Measurements from ENCODE around the gene SMPD3.

The SMPD3 gene

DNA sequence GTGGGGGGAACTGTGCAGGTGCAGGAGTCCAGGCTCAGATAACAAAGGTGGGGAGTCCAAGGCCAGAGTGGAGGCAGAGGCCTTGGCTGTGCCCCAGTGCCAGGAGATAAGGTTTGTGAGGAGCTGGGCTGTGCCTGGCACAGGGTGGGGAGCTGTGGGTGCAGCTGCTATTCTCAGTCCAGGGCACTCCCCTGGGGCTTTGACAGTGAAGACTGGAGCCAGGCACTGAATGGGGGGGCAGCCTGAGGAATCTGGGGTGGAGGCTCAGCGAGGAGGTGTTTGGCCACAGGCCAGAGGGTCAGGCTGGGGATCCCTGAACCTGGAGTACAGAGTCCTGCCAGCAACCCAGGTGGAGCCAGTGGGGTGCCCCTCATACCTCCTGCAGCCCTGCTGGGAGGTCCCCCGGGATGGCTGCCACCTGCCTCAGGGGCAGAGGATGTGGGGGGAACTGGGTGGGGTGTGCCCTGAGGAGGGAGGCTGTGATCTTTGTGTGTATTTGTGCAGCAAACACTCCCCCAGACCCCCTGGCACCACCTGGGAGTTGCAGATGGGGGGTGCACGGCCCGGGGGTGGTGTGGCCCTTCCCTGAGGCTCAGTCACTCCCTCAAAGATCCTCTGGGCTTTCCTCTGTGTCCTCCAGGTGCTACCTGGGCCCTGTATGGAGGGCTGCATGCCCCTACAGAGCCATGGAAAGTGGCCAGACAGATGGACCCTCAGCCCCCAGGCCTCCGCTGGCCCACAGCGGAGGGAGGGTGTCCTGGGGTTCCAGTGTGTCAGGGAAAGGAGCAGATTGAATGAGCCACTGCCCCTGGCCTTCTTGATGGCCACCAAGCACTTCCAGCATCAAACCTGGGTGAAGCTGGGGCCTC lies 44.5 kb upstream of the SMPD3 start:
- Histone ChIP-seq H4K20me1 (ENCODE audit: insufficient read depth, low read length, poor library complexity, severe bottlenecking) (no peaks in the 10 kb centered on the region), H2AFZ (ENCODE audit: low read length) (no peak overlapping the region), H3K79me2 (ENCODE audit: insufficient read depth, low read length) (no peaks in the 10 kb centered on the region), H3F3A (ENCODE audit: low read depth) (no peaks in the 10 kb centered on the region), H3K4me1 (ENCODE audit: insufficient read depth, low read length, poor library complexity, severe bottlenecking) (no peaks in the 10 kb centered on the region), H3K36me3 (ENCODE audit: insufficient read depth, low read length) (no peaks in the 10 kb centered on the region), H3K4me3 (ENCODE audit: low read length, poor library complexity, severe bottlenecking) (no peak overlapping the region), H3K9ac (ENCODE audit: low read depth, low read length, poor library complexity, severe bottlenecking) (no peak overlapping the region), H3K27me3 (ENCODE audit: insufficient read depth, low read length, poor library complexity, severe bottlenecking) (no peaks in the 10 kb centered on the region), H3K9me3 (ENCODE audit: insufficient read depth, low read depth, low read length) (no peaks in the 10 kb centered on the region), H3K9me2 (replicated peaks; ENCODE audit: low read depth, low read length) (no peaks in the 10 kb centered on the region), H3K4me2 (ENCODE audit: low read depth, low read length, poor library complexity, severe bottlenecking) (no peak overlapping the region)
- no peak for TF ChIP-seq EZH2phosphoT487 (IDR thresholded peaks at IDR 0.05; ENCODE audit: borderline replicate concordance)
- TF ChIP-seq, protein P1, sequence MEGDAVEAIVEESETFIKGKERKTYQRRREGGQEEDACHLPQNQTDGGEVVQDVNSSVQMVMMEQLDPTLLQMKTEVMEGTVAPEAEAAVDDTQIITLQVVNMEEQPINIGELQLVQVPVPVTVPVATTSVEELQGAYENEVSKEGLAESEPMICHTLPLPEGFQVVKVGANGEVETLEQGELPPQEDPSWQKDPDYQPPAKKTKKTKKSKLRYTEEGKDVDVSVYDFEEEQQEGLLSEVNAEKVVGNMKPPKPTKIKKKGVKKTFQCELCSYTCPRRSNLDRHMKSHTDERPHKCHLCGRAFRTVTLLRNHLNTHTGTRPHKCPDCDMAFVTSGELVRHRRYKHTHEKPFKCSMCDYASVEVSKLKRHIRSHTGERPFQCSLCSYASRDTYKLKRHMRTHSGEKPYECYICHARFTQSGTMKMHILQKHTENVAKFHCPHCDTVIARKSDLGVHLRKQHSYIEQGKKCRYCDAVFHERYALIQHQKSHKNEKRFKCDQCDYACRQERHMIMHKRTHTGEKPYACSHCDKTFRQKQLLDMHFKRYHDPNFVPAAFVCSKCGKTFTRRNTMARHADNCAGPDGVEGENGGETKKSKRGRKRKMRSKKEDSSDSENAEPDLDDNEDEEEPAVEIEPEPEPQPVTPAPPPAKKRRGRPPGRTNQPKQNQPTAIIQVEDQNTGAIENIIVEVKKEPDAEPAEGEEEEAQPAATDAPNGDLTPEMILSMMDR (conservative IDR thresholded peaks at IDR 0.05; ENCODE audit: low read length) = no peak

DNA sequence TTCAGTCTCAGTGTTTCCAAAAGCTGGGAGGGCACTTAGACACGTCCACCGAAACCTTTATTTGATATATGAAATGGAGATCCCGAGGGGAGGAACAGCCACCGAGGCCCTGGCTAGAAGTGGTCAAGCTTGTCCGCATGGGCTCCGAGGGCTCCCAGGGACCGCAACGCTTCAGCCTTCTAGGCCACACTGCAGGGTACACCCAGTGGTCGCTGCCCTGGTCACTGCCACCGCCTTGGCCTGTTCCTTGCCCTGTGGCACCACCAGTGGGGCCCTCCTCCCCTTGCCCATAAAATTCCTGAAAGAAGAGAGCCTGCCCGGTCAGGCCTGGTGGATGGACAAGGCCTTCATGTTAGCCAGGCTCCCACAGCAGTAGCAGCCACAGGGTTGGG lies 43.8 kb upstream of the SMPD3 start:
- Histone ChIP-seq H2AFZ (ENCODE audit: low read length) (no peak overlapping the region), H3K36me3 (ENCODE audit: insufficient read depth, low read length) (no peaks in the 10 kb centered on the region), H3K27me3 (ENCODE audit: insufficient read depth, low read length, poor library complexity, severe bottlenecking) (no peaks in the 10 kb centered on the region), H3K9me2 (replicated peaks; ENCODE audit: low read depth, low read length) (no peaks in the 10 kb centered on the region), H3K4me2 (ENCODE audit: low read depth, low read length, poor library complexity, severe bottlenecking) (no peak overlapping the region), H3K79me2 (ENCODE audit: insufficient read depth, low read length) (no peaks in the 10 kb centered on the region), H3K4me3 (ENCODE audit: low read length, poor library complexity, severe bottlenecking) (no peak overlapping the region), H3K4me1 (ENCODE audit: insufficient read depth, low read length, poor library complexity, severe bottlenecking) (no peaks in the 10 kb centered on the region), H3K9me3 (ENCODE audit: insufficient read depth, low read depth, low read length) (no peaks in the 10 kb centered on the region), H3F3A (ENCODE audit: low read depth) (no peaks in the 10 kb centered on the region), H4K20me1 (ENCODE audit: insufficient read depth, low read length, poor library complexity, severe bottlenecking) (no peaks in the 10 kb centered on the region), H3K9ac (ENCODE audit: low read depth, low read length, poor library complexity, severe bottlenecking) (no peak overlapping the region)
- no peak for TF ChIP-seq EZH2phosphoT487 (IDR thresholded peaks at IDR 0.05; ENCODE audit: borderline replicate concordance)
- TF ChIP-seq, protein P1 (conservative IDR thresholded peaks at IDR 0.05; ENCODE audit: low read length) = no peak

DNA sequence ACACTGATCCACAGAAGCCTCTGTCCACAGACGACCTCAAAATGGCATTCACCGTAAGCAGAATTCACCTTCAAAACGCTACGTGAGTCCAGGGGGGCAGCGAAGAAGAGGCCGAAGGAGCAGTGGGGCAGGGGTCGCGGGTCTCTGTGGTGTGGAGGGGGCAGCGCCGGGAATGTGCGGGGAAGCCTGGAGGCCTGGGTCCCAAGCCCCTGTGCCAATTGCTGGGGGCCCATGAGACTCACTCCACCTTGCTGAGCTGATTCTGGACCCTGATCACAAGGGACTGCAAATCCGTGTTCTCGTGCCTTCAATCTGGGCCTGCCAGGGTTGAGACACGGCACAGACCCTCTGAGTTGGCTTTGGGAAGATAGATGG lies 43.3 kb upstream of the SMPD3 start:
- H3K79me2 ChIP-seq (ENCODE audit: insufficient read depth, low read length) = no peaks in the 10 kb centered on the region
- H3K36me3 ChIP-seq (ENCODE audit: insufficient read depth, low read length) = no peaks in the 10 kb centered on the region
- no peaks in the 10 kb centered on the region for H3K27me3 ChIP-seq (ENCODE audit: insufficient read depth, low read length, poor library complexity, severe bottlenecking)
- no peak overlapping the region for H3K4me2 ChIP-seq (ENCODE audit: low read depth, low read length, poor library complexity, severe bottlenecking)
- no peaks in the 10 kb centered on the region for H4K20me1 ChIP-seq (ENCODE audit: insufficient read depth, low read length, poor library complexity, severe bottlenecking)
- H3K9me2 ChIP-seq (replicated peaks; ENCODE audit: low read depth, low read length) = no peaks in the 10 kb centered on the region
- no peaks in the 10 kb centered on the region for H3K4me1 ChIP-seq (ENCODE audit: insufficient read depth, low read length, poor library complexity, severe bottlenecking)
- no peaks in the 10 kb centered on the region for H3F3A ChIP-seq (ENCODE audit: low read depth)
- H3K9ac ChIP-seq (ENCODE audit: low read depth, low read length, poor library complexity, severe bottlenecking) = no peak overlapping the region
- H2AFZ ChIP-seq (ENCODE audit: low read length) = no peak overlapping the region
- TF ChIP-seq EZH2phosphoT487 (IDR thresholded peaks at IDR 0.05; ENCODE audit: borderline replicate concordance) = no peak
- TF ChIP-seq, protein P1 (conservative IDR thresholded peaks at IDR 0.05; ENCODE audit: low read length) = no peak
- H3K4me3 ChIP-seq (ENCODE audit: low read length, poor library complexity, severe bottlenecking) = no peak overlapping the region
- H3K9me3 ChIP-seq (ENCODE audit: insufficient read depth, low read depth, low read length) = no peaks in the 10 kb centered on the region

Measured in Loucy (cell line).